H1 (cell line): ENCODE measurements around the gene KCNJ3. TPM values are rescaled to one million over a fixed set of nuclear protein-coding genes. Genes with fewer than 3 reads are reported as not detected.

Experiments
- BRCA1 ChIP-seq: IDR thresholded peaks from 2 replicates; pipeline ENCODE4 v1.6.1; 2012; ENCODE audit warnings: low read depth, low read length, improper control_type of control experiment
- JUND ChIP-seq: IDR thresholded peaks from 2 replicates; pipeline ENCODE4 v1.6.1; 2011; ENCODE audit warnings: mild to moderate bottlenecking, improper control_type of control experiment, low read length
- MAFK ChIP-seq: IDR thresholded peaks from 2 replicates; pipeline ENCODE4 v1.6.1; 2012; ENCODE audit warnings: low read depth, mild to moderate bottlenecking, improper control_type of control experiment, low read length
- polyA plus RNA-seq, 7 experiments: library from polyadenylated mRNA; depleted of rRNA in 3 of 7; stranded (reverse) in 5 of 7; unstranded in 2 of 7; fragments of >200 nt in 5 of 7; fragments of 200-250 nt in 2 of 7; gene quantifications; 1 replicate in 5 of 7; 2 replicates in 1 of 7; 4 replicates in 1 of 7; pipeline versions ENCODE4 v1.2.1 to v1.2.3, GENCODE V29; 2011 to 2013; ENCODE audit warnings: missing spikeins in 2 of 7, mixed read lengths in 2 of 7
- total RNA-seq: library from RNA; stranded (reverse); fragmentation: NEBNext Ultra II Directional; extraction: Animal tissue kit (Norgen Biotek cat#: 25700); gene quantifications from 2 replicates; pipeline ENCODE4 v1.2.1, GENCODE V29; 2021
- TF ChIP-seq, protein P1 (sequence below): fragments of 300-600 bp; sonication (generic); IDR thresholded peaks from 2 replicates; pipeline ENCODE4 v1.7.1; 2012; ENCODE audit warnings: low read length, moderate library complexity, mild to moderate bottlenecking, inconsistent platforms; ENCODE audit not compliant: insufficient replicate concordance
- TF ChIP-seq, protein P2 (sequence below): IDR thresholded peaks from 2 replicates; pipeline ENCODE4 v1.6.1; 2011; ENCODE audit warnings: low read length, improper control_type of control experiment

The KCNJ3 gene
- total and polyA plus RNA-seq, 2 of the 8 experiments (the other 6 are each of a cell fraction or from before 2014, with no cell fraction given): 0.11 to 0.50 TPM

DNA sequence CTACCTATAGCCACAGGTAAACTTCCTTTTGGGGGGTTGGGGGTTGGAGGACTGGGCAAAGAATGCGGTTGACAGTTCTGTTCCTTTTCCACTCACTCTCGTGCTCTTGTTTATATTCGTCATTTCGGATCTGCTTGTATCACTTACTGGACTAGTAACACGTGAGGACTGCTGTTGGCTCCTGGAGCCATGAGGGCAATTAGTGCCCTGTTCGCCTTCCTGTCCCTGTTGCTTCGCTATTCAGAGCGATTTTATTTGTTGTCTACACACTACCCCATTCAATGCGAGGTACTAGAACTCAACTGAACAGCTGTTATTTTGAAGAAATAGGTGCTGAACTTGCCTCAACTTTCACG lies 1.1 kb downstream of the KCNJ3 start (continued):
- TF ChIP-seq, protein P1, sequence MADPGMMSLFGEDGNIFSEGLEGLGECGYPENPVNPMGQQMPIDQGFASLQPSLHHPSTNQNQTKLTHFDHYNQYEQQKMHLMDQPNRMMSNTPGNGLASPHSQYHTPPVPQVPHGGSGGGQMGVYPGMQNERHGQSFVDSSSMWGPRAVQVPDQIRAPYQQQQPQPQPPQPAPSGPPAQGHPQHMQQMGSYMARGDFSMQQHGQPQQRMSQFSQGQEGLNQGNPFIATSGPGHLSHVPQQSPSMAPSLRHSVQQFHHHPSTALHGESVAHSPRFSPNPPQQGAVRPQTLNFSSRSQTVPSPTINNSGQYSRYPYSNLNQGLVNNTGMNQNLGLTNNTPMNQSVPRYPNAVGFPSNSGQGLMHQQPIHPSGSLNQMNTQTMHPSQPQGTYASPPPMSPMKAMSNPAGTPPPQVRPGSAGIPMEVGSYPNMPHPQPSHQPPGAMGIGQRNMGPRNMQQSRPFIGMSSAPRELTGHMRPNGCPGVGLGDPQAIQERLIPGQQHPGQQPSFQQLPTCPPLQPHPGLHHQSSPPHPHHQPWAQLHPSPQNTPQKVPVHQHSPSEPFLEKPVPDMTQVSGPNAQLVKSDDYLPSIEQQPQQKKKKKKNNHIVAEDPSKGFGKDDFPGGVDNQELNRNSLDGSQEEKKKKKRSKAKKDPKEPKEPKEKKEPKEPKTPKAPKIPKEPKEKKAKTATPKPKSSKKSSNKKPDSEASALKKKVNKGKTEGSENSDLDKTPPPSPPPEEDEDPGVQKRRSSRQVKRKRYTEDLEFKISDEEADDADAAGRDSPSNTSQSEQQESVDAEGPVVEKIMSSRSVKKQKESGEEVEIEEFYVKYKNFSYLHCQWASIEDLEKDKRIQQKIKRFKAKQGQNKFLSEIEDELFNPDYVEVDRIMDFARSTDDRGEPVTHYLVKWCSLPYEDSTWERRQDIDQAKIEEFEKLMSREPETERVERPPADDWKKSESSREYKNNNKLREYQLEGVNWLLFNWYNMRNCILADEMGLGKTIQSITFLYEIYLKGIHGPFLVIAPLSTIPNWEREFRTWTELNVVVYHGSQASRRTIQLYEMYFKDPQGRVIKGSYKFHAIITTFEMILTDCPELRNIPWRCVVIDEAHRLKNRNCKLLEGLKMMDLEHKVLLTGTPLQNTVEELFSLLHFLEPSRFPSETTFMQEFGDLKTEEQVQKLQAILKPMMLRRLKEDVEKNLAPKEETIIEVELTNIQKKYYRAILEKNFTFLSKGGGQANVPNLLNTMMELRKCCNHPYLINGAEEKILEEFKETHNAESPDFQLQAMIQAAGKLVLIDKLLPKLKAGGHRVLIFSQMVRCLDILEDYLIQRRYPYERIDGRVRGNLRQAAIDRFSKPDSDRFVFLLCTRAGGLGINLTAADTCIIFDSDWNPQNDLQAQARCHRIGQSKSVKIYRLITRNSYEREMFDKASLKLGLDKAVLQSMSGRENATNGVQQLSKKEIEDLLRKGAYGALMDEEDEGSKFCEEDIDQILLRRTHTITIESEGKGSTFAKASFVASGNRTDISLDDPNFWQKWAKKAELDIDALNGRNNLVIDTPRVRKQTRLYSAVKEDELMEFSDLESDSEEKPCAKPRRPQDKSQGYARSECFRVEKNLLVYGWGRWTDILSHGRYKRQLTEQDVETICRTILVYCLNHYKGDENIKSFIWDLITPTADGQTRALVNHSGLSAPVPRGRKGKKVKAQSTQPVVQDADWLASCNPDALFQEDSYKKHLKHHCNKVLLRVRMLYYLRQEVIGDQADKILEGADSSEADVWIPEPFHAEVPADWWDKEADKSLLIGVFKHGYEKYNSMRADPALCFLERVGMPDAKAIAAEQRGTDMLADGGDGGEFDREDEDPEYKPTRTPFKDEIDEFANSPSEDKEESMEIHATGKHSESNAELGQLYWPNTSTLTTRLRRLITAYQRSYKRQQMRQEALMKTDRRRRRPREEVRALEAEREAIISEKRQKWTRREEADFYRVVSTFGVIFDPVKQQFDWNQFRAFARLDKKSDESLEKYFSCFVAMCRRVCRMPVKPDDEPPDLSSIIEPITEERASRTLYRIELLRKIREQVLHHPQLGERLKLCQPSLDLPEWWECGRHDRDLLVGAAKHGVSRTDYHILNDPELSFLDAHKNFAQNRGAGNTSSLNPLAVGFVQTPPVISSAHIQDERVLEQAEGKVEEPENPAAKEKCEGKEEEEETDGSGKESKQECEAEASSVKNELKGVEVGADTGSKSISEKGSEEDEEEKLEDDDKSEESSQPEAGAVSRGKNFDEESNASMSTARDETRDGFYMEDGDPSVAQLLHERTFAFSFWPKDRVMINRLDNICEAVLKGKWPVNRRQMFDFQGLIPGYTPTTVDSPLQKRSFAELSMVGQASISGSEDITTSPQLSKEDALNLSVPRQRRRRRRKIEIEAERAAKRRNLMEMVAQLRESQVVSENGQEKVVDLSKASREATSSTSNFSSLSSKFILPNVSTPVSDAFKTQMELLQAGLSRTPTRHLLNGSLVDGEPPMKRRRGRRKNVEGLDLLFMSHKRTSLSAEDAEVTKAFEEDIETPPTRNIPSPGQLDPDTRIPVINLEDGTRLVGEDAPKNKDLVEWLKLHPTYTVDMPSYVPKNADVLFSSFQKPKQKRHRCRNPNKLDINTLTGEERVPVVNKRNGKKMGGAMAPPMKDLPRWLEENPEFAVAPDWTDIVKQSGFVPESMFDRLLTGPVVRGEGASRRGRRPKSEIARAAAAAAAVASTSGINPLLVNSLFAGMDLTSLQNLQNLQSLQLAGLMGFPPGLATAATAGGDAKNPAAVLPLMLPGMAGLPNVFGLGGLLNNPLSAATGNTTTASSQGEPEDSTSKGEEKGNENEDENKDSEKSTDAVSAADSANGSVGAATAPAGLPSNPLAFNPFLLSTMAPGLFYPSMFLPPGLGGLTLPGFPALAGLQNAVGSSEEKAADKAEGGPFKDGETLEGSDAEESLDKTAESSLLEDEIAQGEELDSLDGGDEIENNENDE: no peak
- TF ChIP-seq, protein P2, sequence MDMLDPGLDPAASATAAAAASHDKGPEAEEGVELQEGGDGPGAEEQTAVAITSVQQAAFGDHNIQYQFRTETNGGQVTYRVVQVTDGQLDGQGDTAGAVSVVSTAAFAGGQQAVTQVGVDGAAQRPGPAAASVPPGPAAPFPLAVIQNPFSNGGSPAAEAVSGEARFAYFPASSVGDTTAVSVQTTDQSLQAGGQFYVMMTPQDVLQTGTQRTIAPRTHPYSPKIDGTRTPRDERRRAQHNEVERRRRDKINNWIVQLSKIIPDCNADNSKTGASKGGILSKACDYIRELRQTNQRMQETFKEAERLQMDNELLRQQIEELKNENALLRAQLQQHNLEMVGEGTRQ: no peak
- TF ChIP-seq MAFK: no peak
- TF ChIP-seq JUND: no peak
- TF ChIP-seq BRCA1: no peak
- TF ChIP-seq, all 59 proteins: peak for 0
